8988T (cell line): ENCODE results near the gene DYRK1B.

Experiments used
- DNase-seq: peaks from one replicate; pipeline ENCODE4 v3.0.0; 2011

DYRK1B gene

DNA sequence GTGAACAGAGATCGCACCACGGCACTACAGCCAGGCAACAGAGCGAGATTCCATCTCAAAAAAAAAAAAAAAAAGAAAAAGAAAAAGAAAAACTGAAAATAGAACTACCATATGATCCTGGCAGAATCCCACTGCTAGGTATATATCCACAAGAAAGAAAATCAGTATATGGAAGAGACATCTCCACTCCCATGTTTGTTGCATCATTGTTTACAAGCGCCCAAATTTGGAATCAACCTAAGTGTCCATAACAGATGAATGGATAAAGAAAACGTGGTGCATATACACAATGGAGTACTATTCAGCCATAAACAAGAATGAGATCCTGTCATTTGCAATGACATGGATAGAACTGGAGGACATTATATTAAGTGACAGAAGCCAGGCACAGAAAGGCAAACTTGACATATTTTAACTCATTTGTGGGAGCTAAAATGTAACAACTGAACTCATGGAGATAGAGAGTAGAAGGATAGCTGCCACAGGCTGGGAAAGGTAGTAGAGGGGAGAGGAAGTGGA lies 26.1 kb downstream of the DYRK1B start:
- no peak for DNase-seq

DNA sequence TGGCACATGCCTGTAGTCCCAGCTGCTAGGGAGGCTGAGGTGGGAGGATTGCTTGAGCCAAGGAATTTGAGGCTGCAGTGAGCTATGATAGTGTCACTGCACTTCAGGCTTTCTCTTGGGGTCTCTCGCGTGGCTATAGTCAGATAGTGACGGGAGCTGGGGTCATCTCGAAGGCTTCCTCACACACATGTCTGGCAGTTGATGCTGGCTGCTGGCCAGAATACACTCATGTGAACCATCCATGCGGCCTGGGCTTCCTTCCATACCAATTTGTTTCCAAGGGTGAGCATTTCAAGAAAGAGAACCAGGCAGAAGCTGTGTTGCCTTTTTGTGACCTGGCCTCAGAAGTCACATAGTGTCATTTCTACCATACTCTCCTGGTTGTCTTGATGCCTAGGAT lies 28.9 kb downstream of the DYRK1B start:
- DNase-seq, result no peak

- no peak for DNase-seq
These were observed 31.0 kb downstream of the DYRK1B start for GRCh38 chr19:39802958-39803357.

- no peak for DNase-seq
These were observed 36.9 kb downstream of the DYRK1B start for GRCh38 chr19:39797083-39797482.

DNA sequence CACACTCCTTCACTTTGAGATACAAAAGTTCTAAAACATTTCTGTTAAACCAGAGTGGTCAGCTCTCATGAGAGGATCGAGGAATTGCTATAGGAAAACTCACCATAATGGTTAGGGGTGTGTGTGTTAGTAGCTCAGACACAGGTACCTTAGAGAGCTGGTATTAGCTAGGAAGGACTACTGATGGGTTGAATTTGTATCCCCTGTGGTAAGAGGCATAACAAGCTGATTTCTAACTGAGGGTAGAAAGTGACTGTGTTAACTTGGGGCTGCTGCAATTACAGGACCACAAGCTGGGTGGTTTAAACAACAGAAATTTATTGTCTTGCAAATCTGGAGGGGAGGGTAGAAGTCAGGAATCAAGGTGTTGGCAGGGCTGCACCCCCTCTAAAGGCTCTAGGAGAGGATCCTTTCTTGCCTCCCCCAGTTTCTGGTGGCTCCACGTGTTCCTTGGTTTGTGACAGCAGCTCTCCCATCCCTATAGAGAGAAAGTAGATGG lies 37.9 kb downstream of the DYRK1B start:
- no peak for DNase-seq

DNA sequence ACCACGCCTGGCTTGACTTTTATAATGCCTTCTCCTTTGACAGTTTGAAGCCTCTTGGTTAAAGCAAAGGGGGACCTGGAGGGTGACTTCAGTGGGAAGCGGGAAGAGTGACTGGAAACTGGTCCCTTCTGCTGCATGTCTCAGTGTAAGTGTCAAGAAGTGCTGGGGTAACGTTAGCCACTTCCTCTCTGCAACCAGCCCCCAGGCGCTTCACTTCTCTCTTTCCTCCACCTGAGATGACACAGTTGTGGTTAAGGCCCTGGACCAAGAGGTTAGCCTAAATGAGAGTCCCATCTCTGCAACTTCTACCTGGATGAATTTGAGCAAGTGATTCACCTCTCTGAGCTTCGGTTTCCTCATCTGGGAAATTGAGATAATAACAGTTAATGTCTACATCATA lies 39.0 kb downstream of the DYRK1B start:
- no peak for DNase-seq

DNA sequence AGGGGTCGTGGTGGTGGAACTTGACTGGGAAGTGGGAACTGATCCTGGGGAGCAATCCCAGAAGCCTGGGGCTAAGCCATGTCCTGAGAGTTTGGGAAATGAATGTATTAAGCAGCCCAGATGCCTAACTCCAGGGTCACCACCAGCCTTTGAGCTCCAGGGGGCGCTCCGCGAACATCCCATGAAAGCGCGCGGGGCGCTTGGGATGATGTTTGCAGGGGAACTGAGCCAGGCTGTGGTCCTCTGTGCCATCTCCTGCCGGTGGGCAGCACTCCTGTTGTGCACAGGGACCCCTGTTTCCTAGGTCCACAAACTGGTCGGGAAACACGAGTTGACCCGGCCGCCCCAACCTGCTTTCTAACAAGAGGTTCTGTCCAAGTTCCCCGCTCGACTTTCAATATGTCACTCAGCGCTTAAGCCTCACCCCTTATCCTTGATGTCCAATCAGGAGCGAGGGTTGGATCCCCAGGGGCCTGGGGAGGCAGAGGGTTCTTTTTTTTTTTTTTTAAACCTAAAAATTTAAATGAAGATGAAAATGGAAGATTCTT lies 40.9 kb downstream of the DYRK1B start:
- DNase-seq, result peak; percentile 43

- no peak for DNase-seq
These were observed 45.7 kb downstream of the DYRK1B start for GRCh38 chr19:39788244-39788643.

GRCh38 chr19:39780894-39781293 lies 53.1 kb downstream of the DYRK1B start:
- DNase-seq, result no peak

DNA sequence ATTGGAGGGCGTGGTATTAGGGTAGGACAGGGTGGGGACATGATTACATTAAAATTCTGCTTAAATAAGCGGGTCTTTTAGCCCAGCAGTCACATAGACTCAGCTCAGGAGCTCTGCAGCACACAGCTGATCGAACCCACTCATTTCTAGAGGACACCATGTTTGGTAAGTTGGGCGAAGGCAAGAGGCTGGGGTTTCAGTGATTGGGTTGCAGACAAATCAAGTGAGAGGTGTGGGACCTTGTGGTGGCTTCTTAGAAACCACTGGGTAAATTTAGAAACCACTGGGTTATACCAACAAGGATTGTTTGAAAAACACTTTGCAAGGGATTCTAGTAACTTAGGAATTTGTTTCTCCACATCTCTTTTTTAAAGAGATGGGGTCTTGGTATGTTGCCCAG lies 55.2 kb downstream of the DYRK1B start, which contains the start of gene LEUTX:
LEUTX (plus strand) TSS at position 92 of the 400 bp plus-strand sequence; CDS start at position 159, 67 bp downstream.
- DNase-seq, result no peak
